Upper lobe of right lung (tissue), 1 donor: ENCODE measurements around the gene TDRD5. TPM values are rescaled to one million over a fixed set of nuclear protein-coding genes. Genes with fewer than 3 reads are reported as not detected.
"Not testable (repeated sequence)": the region's sequence is repeated elsewhere in the genome, so short reads cannot be mapped to it uniquely, and the experiment has no call there.

Experiments used
- ATAC-seq: fragments of 200-7000 bp; cut with Tn5 transposase; one replicate; pipeline ENCODE4 v1.9.1; 2020; ENCODE audit warnings: mild to moderate bottlenecking, moderate library complexity
- DNase-seq: peaks from one replicate; pipeline ENCODE4 v3.0.0-alpha.2; 2020
- H3K27ac ChIP-seq: fragments of 200-600 bp; one replicate; pipeline ENCODE4 v1.8.0; 2022
- H3K27me3 ChIP-seq: fragments of 200-600 bp; one replicate; pipeline ENCODE4 v1.8.0; 2022; ENCODE audit warnings: mild to moderate bottlenecking
- H3K36me3 ChIP-seq: fragments of 200-600 bp; one replicate; pipeline ENCODE4 v1.8.0; 2022
- H3K4me1 ChIP-seq: fragments of 200-600 bp; one replicate; pipeline ENCODE4 v1.8.0; 2022
- H3K4me3 ChIP-seq: fragments of 200-600 bp; one replicate; pipeline ENCODE4 v1.8.0; 2022; ENCODE audit warnings: mild to moderate bottlenecking
- H3K9me3 ChIP-seq: fragments of 200-600 bp; one replicate; pipeline ENCODE4 v1.8.0; 2022
- CTCF ChIP-seq: fragments of 200-600 bp; IDR thresholded peaks from one replicate; pipeline ENCODE4 v1.8.0; 2022; ENCODE audit warnings: antibody characterized with exemption
- intact Hi-C: fragments of 100-400 bp; cut with DNase I; formaldehyde crosslinking; loops from one replicate; pipeline ENCODE4 v1.11.0; 2022
- total RNA-seq: library from RNA; stranded (reverse); fragmentation: NEBNext Ultra II Directional; extraction: Animal tissue kit (Norgen Biotek cat#: 25700); gene quantifications from one replicate; pipeline ENCODE4 v1.2.1, GENCODE V29; 2021
- donor health status: DM: no; HTN: yes; CAD: no; lungs with severe emphysema.

Gene TDRD5
- total RNA-seq, 1 donor from 2014 or later: 0.17 TPM

- TF ChIP-seq CTCF: no peak
- ATAC-seq: no peak
- Histone ChIP-seq H3K27ac (no peak overlapping the region), H3K4me1 (no peaks in the 10 kb centered on the region), H3K4me3 (no peak overlapping the region), H3K36me3 (no peaks in the 10 kb centered on the region), H3K9me3 (no peaks in the 10 kb centered on the region), H3K27me3 (no peaks in the 10 kb centered on the region)
- intact Hi-C loops: no loop called here
- no peak for DNase-seq
Measured at GRCh38 chr1:179630719-179631118, 39.1 kb downstream of the TDRD5 start.

GRCh38 chr1:179632868-179633267, 41.2 kb downstream of the TDRD5 start:
- intact Hi-C loops: no loop called here
- DNase-seq: no peak
- H3K4me3 ChIP-seq: no peak overlapping the region
- H3K9me3 ChIP-seq: no peaks in the 10 kb centered on the region
- no peaks in the 10 kb centered on the region for H3K27me3 ChIP-seq
- no peak overlapping the region for H3K27ac ChIP-seq
- H3K36me3 ChIP-seq: no peaks in the 10 kb centered on the region
- no peak for ATAC-seq
- no peaks in the 10 kb centered on the region for H3K4me1 ChIP-seq
- no peak for TF ChIP-seq CTCF

DNA sequence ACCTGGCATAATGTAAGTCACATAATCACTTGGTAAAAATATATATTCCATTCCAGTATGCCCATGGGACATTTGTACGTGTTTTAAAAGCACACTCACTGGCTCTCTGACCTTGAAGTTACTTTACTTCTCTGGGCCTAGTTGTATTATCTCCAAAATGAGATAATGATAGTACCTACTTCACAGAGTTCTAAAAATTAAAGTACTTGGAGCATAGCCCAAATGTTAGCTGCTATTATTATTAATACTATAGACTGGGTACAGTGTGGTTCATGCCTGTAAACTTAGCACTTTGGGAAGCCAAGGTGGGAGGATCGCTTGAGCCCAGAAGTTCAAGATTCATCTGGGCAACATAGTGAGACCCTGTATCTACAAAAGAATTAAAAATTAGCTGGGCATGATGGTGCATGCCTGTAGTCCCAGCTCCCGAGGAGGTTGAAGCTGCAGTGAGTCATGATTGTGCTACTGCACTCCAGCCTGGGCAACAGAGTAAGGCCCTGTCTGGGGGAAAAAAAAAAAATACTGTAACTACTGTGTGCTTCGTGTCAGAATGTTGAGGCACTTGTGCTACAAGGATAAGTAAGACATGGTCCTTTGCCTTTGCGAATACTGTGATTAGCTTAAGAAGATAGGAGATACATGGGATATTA, 45.7 kb downstream of the TDRD5 start:
- Histone ChIP-seq H3K4me3 (no peak overlapping the region), H3K27ac (no peak overlapping the region), H3K4me1 (no peaks in the 10 kb centered on the region), H3K27me3 (no peaks in the 10 kb centered on the region), H3K9me3 (no peaks in the 10 kb centered on the region), H3K36me3 (no peaks in the 10 kb centered on the region)
- intact Hi-C loops: no loop called here
- DNase-seq: no peak
- no peak for TF ChIP-seq CTCF
- ATAC-seq: no peak

DNA sequence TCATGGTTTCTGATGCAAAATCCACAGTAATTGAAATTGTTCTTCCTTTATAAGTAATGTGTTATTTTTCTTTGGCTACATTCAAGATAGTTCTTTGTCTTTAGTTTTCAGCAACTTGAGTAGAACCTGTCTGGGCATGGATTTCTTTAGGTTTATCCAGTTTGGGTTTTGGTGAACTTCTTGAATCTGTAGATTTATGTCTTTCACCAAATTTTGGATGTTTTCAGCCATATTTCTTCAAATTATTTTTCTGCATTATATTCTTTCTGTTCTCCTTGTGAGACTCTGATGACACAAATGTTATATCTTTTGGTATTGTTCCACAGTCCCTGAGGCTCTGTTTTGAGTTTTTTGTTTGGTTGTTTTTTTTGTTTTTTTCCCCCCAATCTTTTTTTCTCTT, 69.4 kb downstream of the TDRD5 start:
- Histone ChIP-seq H3K9me3 (peaks cover under 1% of the 10 kb centered on the region), H3K27me3 (no peaks in the 10 kb centered on the region), H3K4me1 (no peaks in the 10 kb centered on the region), H3K4me3 (no peak overlapping the region), H3K36me3 (no peaks in the 10 kb centered on the region), H3K27ac (no peak overlapping the region)
- DNase-seq (no peak), ATAC-seq (no peak)
- intact Hi-C loops: no loop called here
- no peak for TF ChIP-seq CTCF

DNA sequence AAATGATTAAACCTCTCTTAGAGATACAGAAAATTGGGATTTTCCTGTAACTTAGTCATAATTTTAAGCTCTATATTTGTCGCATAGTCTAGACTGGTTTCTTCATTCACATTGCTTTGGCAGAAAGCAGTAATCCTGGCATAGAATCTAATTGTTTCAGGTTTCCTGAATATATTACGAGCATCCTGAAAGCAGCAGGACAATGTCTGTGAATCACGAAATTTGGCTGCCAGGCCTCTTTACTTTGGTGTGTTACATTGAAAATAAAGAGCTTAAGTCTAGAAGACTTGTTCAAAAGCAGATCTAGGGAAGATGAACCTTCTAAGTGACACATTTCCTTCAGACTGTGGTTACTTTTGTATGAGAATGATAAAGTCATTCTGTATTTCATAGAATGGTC, 72.2 kb downstream of the TDRD5 start:
- H3K36me3 ChIP-seq: no peaks in the 10 kb centered on the region
- H3K4me3 ChIP-seq: no peak overlapping the region
- DNase-seq (no peak), ATAC-seq (no peak)
- H3K27ac ChIP-seq: no peak overlapping the region
- no peaks in the 10 kb centered on the region for H3K9me3 ChIP-seq
- TF ChIP-seq CTCF: no peak
- intact Hi-C loops: no loop called here
- H3K4me1 ChIP-seq: no peaks in the 10 kb centered on the region
- H3K27me3 ChIP-seq: no peaks in the 10 kb centered on the region

DNA sequence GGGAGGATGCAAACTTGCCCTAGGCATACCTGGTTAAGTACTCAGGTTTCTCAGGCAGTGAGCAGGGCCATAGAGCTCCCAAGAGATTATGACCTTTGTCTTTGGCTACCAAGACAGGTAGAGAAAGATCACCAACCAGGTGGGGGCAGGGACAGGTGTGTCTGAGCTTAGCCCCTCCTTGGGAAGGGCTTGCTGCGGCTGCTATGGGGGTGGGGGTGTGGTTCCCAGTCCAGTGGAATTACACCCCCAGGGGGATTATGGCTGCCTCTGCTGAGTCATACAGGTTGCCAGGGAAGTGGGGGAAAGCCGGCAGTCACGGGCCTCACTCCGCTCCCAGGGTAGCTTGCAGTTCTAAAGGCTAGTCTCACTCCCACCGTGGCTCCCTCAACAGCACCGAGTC, 86.2 kb downstream of the TDRD5 start:
- Histone ChIP-seq H3K4me1 (no peaks in the 10 kb centered on the region), H3K9me3 (no peaks in the 10 kb centered on the region), H3K27ac (no peak overlapping the region), H3K27me3 (no peaks in the 10 kb centered on the region), H3K4me3 (no peak overlapping the region), H3K36me3 (no peaks in the 10 kb centered on the region)
- no peak for TF ChIP-seq CTCF
- ATAC-seq (no peak), DNase-seq (no peak)
- intact Hi-C loops: no loop called here

DNA sequence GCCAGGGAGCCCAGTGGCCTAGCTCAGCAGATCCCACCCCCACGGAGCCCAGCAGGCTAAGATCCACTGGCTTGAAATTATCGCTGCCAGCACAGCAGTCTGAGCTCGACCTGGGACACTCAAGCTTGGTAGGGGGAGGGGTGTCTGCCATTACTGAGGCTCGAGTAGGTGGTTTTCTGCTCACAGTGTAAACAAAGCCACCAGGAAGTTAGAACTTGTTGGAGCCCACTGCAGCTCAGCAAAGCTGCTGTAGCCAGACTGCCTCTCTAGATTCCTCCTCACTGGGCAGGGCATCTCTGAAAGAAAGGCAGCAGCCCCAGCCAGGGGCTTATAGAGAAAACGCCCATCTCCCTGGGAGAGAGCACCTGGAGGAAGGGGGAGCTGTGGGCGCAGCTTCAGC, 102.9 kb downstream of the TDRD5 start:
- DNase-seq, ATAC-seq, H3K9me3 ChIP-seq: not testable (repeated sequence)

More for the DNA sequence above, 102.9 kb downstream of the TDRD5 start:
- H3K27me3 ChIP-seq, H3K36me3 ChIP-seq, H3K4me1 ChIP-seq, H3K27ac ChIP-seq, intact Hi-C loops, H3K4me3 ChIP-seq: not testable (repeated sequence)
